AG04449 (cell line): Measurements from ENCODE around the gene PRG2.
"Not testable (repeated sequence)": the region's sequence is repeated elsewhere in the genome, so short reads cannot be mapped to it uniquely, and the experiment has no call there.

Source experiments
- CTCF ChIA-PET: fragments of 350-600 bp; formaldehyde crosslinking; extraction: SDS; loops from one replicate; lab custom pipeline; 2021; ENCODE audit warnings: antibody characterized with exemption; lab: Yijun Ruan, JAX
- POLR2A ChIA-PET: fragments of 400-600, 350-600 bp; formaldehyde crosslinking; extraction: SDS; loops from one replicate; lab custom pipeline; 2020; ENCODE audit warnings: antibody characterized with exemption, inconsistent platforms; lab: Yijun Ruan, JAX
- DNase-seq: peaks from one replicate; pipeline ENCODE4 v3.0.0-alpha.2; 2010; ENCODE audit warnings: low read depth, low spot score
- H3K4me3 ChIP-seq: 2 replicates; pipeline ENCODE4 v1.5.1; 2011; ENCODE audit warnings: low read depth, mild to moderate bottlenecking, control low read depth, low read length
- TF ChIP-seq, protein P1 (sequence below): IDR thresholded peaks from one replicate; pipeline ENCODE4 v1.5.1; 2011; ENCODE audit warnings: mild to moderate bottlenecking, moderate library complexity, low read length, control low read depth, inconsistent platforms; ENCODE audit not compliant: insufficient read depth; ENCODE audit errors: missing control alignments

Gene PRG2

GRCh38 chr11:57361926-57362325 is 28.5 kb downstream of the PRG2 start:
- TF ChIP-seq, protein P1, sequence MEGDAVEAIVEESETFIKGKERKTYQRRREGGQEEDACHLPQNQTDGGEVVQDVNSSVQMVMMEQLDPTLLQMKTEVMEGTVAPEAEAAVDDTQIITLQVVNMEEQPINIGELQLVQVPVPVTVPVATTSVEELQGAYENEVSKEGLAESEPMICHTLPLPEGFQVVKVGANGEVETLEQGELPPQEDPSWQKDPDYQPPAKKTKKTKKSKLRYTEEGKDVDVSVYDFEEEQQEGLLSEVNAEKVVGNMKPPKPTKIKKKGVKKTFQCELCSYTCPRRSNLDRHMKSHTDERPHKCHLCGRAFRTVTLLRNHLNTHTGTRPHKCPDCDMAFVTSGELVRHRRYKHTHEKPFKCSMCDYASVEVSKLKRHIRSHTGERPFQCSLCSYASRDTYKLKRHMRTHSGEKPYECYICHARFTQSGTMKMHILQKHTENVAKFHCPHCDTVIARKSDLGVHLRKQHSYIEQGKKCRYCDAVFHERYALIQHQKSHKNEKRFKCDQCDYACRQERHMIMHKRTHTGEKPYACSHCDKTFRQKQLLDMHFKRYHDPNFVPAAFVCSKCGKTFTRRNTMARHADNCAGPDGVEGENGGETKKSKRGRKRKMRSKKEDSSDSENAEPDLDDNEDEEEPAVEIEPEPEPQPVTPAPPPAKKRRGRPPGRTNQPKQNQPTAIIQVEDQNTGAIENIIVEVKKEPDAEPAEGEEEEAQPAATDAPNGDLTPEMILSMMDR = no peak
- ChIA-PET CTCF (interaction anchor here (1.2 to 5.5 kb wide), 3 partner anchors 11 to 132 kb away, joined by 5 to 27 read pairs (median 10); no protein-coding TSS in a partner anchor), POLR2A (no interaction called here)
- H3K4me3 ChIP-seq = no peak overlapping the region
- DNase-seq = no peak

GRCh38 chr11:57361420-57361819 is 29.0 kb downstream of the PRG2 start:
- DNase-seq, H3K4me3 ChIP-seq, POLR2A ChIA-PET: not testable (repeated sequence)
- CTCF ChIA-PET = interaction anchor here (5.5 kb wide), 1 partner anchor 10 kb away, joined by 27 read pairs; no protein-coding TSS in a partner anchor

DNA sequence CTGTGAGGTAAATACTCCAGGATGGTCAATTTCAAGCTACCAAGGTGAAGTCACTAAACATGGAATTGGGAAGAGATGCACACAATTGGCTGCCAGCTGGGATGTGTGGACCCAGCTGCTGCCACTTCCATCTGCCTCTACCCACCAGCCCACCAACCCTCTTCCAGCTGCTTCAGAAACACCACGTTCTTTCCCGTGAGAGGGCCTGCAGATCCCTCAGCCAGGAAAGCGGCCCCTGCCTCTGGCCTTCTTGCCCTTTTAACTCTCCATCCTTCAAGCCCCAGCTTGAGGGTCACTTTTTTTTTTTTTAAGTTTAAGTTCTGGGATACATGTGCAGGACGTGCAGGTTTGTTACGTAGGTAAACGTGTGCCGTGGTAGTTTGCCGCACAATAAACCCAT is 29.5 kb downstream of the PRG2 start:
- ChIA-PET POLR2A (interaction anchor here (0.6 kb wide), 1 partner anchor 472 kb away, joined by 3 read pairs; no protein-coding TSS in a partner anchor), CTCF (interaction anchor here (5.5 kb wide), 1 partner anchor 10 kb away, joined by 27 read pairs; no protein-coding TSS in a partner anchor)
- H3K4me3 ChIP-seq = no peak overlapping the region
- DNase-seq = no peak
- TF ChIP-seq, protein P1 = no peak

DNA sequence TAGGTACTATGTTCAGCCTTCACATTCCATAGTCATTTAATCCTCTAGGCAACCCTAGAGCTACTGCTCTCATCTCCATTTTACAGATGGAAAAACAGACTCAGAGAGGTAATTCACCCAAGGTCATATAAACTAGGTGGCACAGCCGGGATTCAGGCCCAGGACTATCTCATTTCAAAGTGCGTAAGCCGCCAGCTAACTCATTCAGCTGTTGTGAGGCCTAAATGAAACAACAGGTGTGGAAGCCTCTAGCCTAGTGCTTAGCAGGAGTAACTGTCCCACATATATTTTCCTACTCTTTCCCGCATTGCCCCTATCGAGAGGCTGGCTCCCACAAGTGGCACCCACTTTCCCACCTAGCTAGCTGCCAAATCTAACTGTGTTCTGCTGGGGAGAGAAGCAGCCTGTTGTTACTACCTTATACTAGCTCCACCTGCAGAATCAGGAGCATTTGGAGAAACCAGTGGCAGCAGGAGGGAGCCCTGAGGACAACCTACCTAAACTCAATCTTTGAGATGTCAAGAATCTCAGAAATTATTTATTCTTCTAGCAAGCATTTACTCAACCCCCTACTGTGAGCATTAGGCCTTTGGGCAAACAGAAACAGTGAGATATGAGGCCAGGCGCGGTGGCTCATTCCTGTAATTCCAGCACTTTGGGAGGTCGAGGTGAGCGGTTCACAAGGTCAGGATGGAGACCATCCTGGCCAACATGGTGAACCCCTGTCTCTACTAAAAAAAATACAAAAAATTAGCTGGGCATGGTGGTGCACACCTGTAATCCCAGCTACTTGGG is 30.4 kb downstream of the PRG2 start:
- POLR2A ChIA-PET = interaction anchor here (0.6 kb wide), 1 partner anchor 473 kb away, joined by 3 read pairs; no protein-coding TSS in a partner anchor
- TF ChIP-seq, protein P1 = no peak
- CTCF ChIA-PET = interaction anchor here (0.7 to 5.7 kb wide), 5 partner anchors 9 to 285 kb away, joined by 4 to 40 read pairs (median 6); no protein-coding TSS in a partner anchor
- no peak overlapping the region for H3K4me3 ChIP-seq
- no peak for DNase-seq

DNA sequence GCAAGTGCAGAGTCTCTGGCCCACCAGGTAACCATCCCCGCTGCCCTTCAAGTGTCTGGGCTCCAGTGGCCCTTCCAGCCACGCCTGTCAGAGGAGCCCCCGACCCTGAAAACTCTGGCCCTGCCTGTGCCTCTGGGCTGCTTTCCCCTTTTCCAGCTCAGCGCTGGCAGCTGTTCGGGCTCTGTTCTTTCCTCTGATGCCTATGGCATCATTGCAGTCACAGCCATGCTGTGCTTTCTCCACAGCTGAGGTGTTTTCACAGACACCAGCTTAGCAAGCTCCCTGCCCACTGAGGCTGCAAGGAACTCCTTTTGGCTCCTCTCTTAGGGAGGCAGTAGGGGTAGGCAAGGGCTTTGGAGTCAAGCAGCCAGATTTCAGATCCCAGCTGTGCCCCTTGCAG is 31.1 kb downstream of the PRG2 start:
- no peak for DNase-seq
- ChIA-PET POLR2A (no interaction called here), CTCF (interaction anchor here (1.0 to 5.7 kb wide), 6 partner anchors 8 to 209 kb away, joined by 3 to 40 read pairs (median 5); no protein-coding TSS in a partner anchor)
- H3K4me3 ChIP-seq = no peak overlapping the region
- TF ChIP-seq, protein P1 = no peak

DNA sequence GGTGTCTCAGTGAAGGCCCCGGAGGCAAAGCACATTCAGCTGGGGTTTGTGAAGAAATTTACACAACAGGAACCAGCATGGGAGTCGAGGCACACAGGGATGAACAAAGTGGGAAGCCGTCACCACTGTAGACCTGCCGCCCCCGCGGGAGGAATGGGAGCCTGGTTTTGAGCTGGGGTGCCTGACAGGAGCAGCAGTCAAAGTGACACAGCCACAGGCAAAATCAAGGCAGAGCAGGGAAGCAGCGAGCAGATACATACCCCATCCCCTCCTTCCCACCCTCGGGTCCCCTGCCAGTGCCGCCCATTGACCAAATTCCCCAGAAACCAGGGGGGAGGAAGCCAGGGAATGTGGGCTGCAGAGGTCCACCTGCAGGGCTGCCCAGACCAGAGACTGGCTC is 31.5 kb downstream of the PRG2 start:
- CTCF ChIA-PET = interaction anchor here (1.0 to 5.7 kb wide), 5 partner anchors 8 to 209 kb away, joined by 3 to 40 read pairs (median 6); no protein-coding TSS in a partner anchor
- TF ChIP-seq, protein P1 = no peak
- DNase-seq = no peak
- H3K4me3 ChIP-seq = no peak overlapping the region
- POLR2A ChIA-PET = no interaction called here
